ENCODE data around the gene TMEM11.

- TF ChIP-seq CTCF (IDR thresholded peaks at IDR 0.05; ENCODE audit: low read length) (no peak), EZH2 (optimal IDR thresholded peaks at IDR 0.05; ENCODE audit: low read depth, low read length) (no peak)
These were observed 18.2 kb upstream of the TMEM11 start for GRCh38 chr17:21232033-21232749.

Measured in MM.1S (cell line).